Skeletal muscle satellite cell (primary cell): ENCODE data around the gene LPCAT2.
"Not testable (repeated sequence)": the region's sequence is repeated elsewhere in the genome, so short reads cannot be mapped to it uniquely, and the experiment has no call there.

Source experiments
- H3K27me3 ChIP-seq: 2 replicates; pipeline ENCODE4 v1.7.0; 2013; ENCODE audit warnings: low read length; ENCODE audit not compliant: control insufficient read depth, insufficient read depth
- H3K36me3 ChIP-seq: 2 replicates; pipeline ENCODE4 v1.7.0; 2013; ENCODE audit warnings: mild to moderate bottlenecking, control low read depth, low read length; ENCODE audit not compliant: insufficient read depth
- H3K4me1 ChIP-seq: 2 replicates; pipeline ENCODE4 v1.7.0; 2013; ENCODE audit warnings: low read length; ENCODE audit not compliant: control insufficient read depth, insufficient read depth
- H3K4me2 ChIP-seq: 2 replicates; pipeline ENCODE4 v1.7.0; 2013; ENCODE audit warnings: mild to moderate bottlenecking, low read length
- H3K4me3 ChIP-seq: 2 replicates; pipeline ENCODE4 v1.7.0; 2013; ENCODE audit warnings: low read length
- H3K9ac ChIP-seq: 2 replicates; pipeline ENCODE4 v1.7.0; 2013; ENCODE audit warnings: mild to moderate bottlenecking, low read depth, low read length, moderate library complexity
- H3K9me3 ChIP-seq: replicated peaks from 2 replicates; pipeline ENCODE4 v1.7.0; 2013; ENCODE audit warnings: mild to moderate bottlenecking, control low read depth, low read length

LPCAT2 gene

GRCh38 chr16:55576384-55576783, 67.5 kb downstream of the LPCAT2 start:
- no peak overlapping the region for H3K4me2 ChIP-seq

GRCh38 chr16:55577887-55578286, 69.0 kb downstream of the LPCAT2 start:
- Histone ChIP-seq H3K4me3 (no peak overlapping the region), H3K27me3 (no peaks in the 10 kb centered on the region), H3K9ac (no peak overlapping the region), H3K4me1 (no peaks in the 10 kb centered on the region), H3K9me3 (no peaks in the 10 kb centered on the region), H3K4me2 (no peak overlapping the region), H3K36me3 (peaks cover 16% of the 10 kb centered on the region)

More at GRCh38 chr16:55576384-55576783, 67.5 kb downstream of the LPCAT2 start:
- H3K4me3 ChIP-seq = no peak overlapping the region
- H3K36me3 ChIP-seq = peaks cover 16% of the 10 kb centered on the region
- H3K9ac ChIP-seq = no peak overlapping the region
- H3K4me1 ChIP-seq = no peaks in the 10 kb centered on the region
- no peaks in the 10 kb centered on the region for H3K27me3 ChIP-seq
- no peaks in the 10 kb centered on the region for H3K9me3 ChIP-seq

- Histone ChIP-seq H3K9ac (no peak overlapping the region), H3K4me1 (no peaks in the 10 kb centered on the region), H3K27me3 (no peaks in the 10 kb centered on the region), H3K4me3 (no peak overlapping the region), H3K9me3 (no peaks in the 10 kb centered on the region), H3K4me2 (no peak overlapping the region), H3K36me3 (no peaks in the 10 kb centered on the region)
These were observed 76.8 kb downstream of the LPCAT2 start for GRCh38 chr16:55585631-55586030.

GRCh38 chr16:55588799-55589198, 79.9 kb downstream of the LPCAT2 start:
- Histone ChIP-seq H3K4me2 (no peak overlapping the region), H3K4me1 (no peaks in the 10 kb centered on the region), H3K9me3 (no peaks in the 10 kb centered on the region), H3K4me3 (no peak overlapping the region), H3K9ac (no peak overlapping the region), H3K36me3 (no peaks in the 10 kb centered on the region), H3K27me3 (peaks cover 3% of the 10 kb centered on the region)

- H3K4me3 ChIP-seq = no peak overlapping the region
- peaks cover 20% of the 10 kb centered on the region for H3K27me3 ChIP-seq
- H3K9me3 ChIP-seq = no peaks in the 10 kb centered on the region
These were observed 83.4 kb downstream of the LPCAT2 start for GRCh38 chr16:55592306-55592705.

GRCh38 chr16:55597928-55598327, 89.1 kb downstream of the LPCAT2 start:
- Histone ChIP-seq H3K27me3 (peaks cover 19% of the 10 kb centered on the region), H3K9me3 (no peaks in the 10 kb centered on the region), H3K9ac (no peak overlapping the region), H3K36me3 (no peaks in the 10 kb centered on the region), H3K4me1 (no peaks in the 10 kb centered on the region), H3K4me2 (no peak overlapping the region), H3K4me3 (no peak overlapping the region)

More at GRCh38 chr16:55592306-55592705, 83.4 kb downstream of the LPCAT2 start:
- Histone ChIP-seq H3K9ac (no peak overlapping the region), H3K4me2 (no peak overlapping the region), H3K4me1 (no peaks in the 10 kb centered on the region), H3K36me3 (no peaks in the 10 kb centered on the region)

GRCh38 chr16:55605754-55606336, 97.0 kb downstream of the LPCAT2 start:
- Histone ChIP-seq H3K4me3 (no peak overlapping the region), H3K36me3 (no peaks in the 10 kb centered on the region), H3K27me3 (no peaks in the 10 kb centered on the region), H3K4me1 (no peaks in the 10 kb centered on the region), H3K9ac (no peak overlapping the region), H3K4me2 (no peak overlapping the region), H3K9me3 (no peaks in the 10 kb centered on the region)

GRCh38 chr16:55613613-55614335, 104.9 kb downstream of the LPCAT2 start:
- Histone ChIP-seq H3K9ac (no peak overlapping the region), H3K27me3 (peaks cover 10% of the 10 kb centered on the region), H3K4me3 (no peak overlapping the region), H3K4me2 (no peak overlapping the region), H3K36me3 (no peaks in the 10 kb centered on the region), H3K4me1 (no peaks in the 10 kb centered on the region), H3K9me3 (no peaks in the 10 kb centered on the region)

- Histone ChIP-seq H3K4me3 (no peak overlapping the region), H3K4me2 (no peak overlapping the region), H3K9me3 (no peaks in the 10 kb centered on the region), H3K36me3 (no peaks in the 10 kb centered on the region), H3K4me1 (no peaks in the 10 kb centered on the region), H3K9ac (no peak overlapping the region), H3K27me3 (peaks cover 10% of the 10 kb centered on the region)
These were observed 106.2 kb downstream of the LPCAT2 start for GRCh38 chr16:55615071-55615470.

- H3K9me3 ChIP-seq = not testable (repeated sequence)
These were observed 106.8 kb downstream of the LPCAT2 start for GRCh38 chr16:55615670-55616069.

GRCh38 chr16:55621771-55622170, 112.9 kb downstream of the LPCAT2 start:
- no peak overlapping the region for H3K4me2 ChIP-seq
- H3K9me3 ChIP-seq = no peaks in the 10 kb centered on the region
- peaks cover 7% of the 10 kb centered on the region for H3K27me3 ChIP-seq
- H3K9ac ChIP-seq = no peak overlapping the region
- no peaks in the 10 kb centered on the region for H3K36me3 ChIP-seq
- no peak overlapping the region for H3K4me3 ChIP-seq
- no peaks in the 10 kb centered on the region for H3K4me1 ChIP-seq

More at GRCh38 chr16:55615670-55616069, 106.8 kb downstream of the LPCAT2 start:
- H3K36me3 ChIP-seq, H3K27me3 ChIP-seq, H3K9ac ChIP-seq, H3K4me1 ChIP-seq, H3K4me2 ChIP-seq, H3K4me3 ChIP-seq: not testable (repeated sequence)

GRCh38 chr16:55622272-55622671, 113.4 kb downstream of the LPCAT2 start:
- Histone ChIP-seq H3K36me3 (no peaks in the 10 kb centered on the region), H3K4me3 (no peak overlapping the region), H3K27me3 (peaks cover 9% of the 10 kb centered on the region), H3K4me1 (no peaks in the 10 kb centered on the region), H3K4me2 (no peak overlapping the region), H3K9ac (no peak overlapping the region), H3K9me3 (no peaks in the 10 kb centered on the region)
